Fibroblast of lung (primary cell): ENCODE data around the gene ZFP14. TPM values are rescaled to one million over a fixed set of nuclear protein-coding genes. Genes with fewer than 3 reads are reported as not detected.
A peak's percentile ranks its signal among the peaks of the same experiment; 100 is the strongest.

Experiments used
- DNase-seq, 2 donors: peaks; one replicate each; pipeline versions ENCODE4 v3.0.0 to v3.0.0-alpha.2; 2010; ENCODE audit warnings: low read depth in 2 of 2
- H2AFZ ChIP-seq: 2 replicates; pipeline ENCODE4 v1.5.1; 2012; ENCODE audit warnings: low read length, control low read depth, inconsistent platforms
- H3K27ac ChIP-seq: 2 replicates; pipeline ENCODE4 v1.5.1; 2011; ENCODE audit warnings: low read length, control low read depth; ENCODE audit not compliant: insufficient read depth
- H3K27me3 ChIP-seq: 2 replicates; pipeline ENCODE4 v1.5.1; 2011; ENCODE audit warnings: mild to moderate bottlenecking, low read length; ENCODE audit not compliant: control insufficient read depth, insufficient read depth
- H3K36me3 ChIP-seq: 2 replicates; pipeline ENCODE4 v1.5.1; 2011; ENCODE audit warnings: low read length; ENCODE audit not compliant: control insufficient read depth, insufficient read depth
- H3K4me1 ChIP-seq: 2 replicates; pipeline ENCODE4 v1.5.1; 2011; ENCODE audit warnings: low read length; ENCODE audit not compliant: control insufficient read depth, insufficient read depth; ENCODE audit errors: extremely low read depth
- H3K4me2 ChIP-seq: 2 replicates; pipeline ENCODE4 v1.5.1; 2011; ENCODE audit warnings: low read length, control low read depth; ENCODE audit not compliant: insufficient read depth; ENCODE audit errors: extremely low read depth
- H3K4me3 ChIP-seq, 4 experiments: fragments of 200-600 bp in 1 of 4; sonication (generic) in 1 of 4; replicated peaks in 1 of 4; 2 replicates each; pipeline ENCODE4 v1.5.1; 2011 to 2016; ENCODE audit warnings: low read length in 4 of 4, low read depth in 3 of 4, mild to moderate bottlenecking in 3 of 4, control low read depth in 2 of 4, inconsistent platforms in 1 of 4, mixed read lengths in 1 of 4; ENCODE audit not compliant: insufficient read depth in 1 of 4; ENCODE audit errors: control extremely low read depth in 1 of 4
- H3K79me2 ChIP-seq: 2 replicates; pipeline ENCODE4 v1.5.1; 2012; ENCODE audit warnings: mild to moderate bottlenecking, low read length, inconsistent platforms; ENCODE audit not compliant: control insufficient read depth, insufficient read depth
- H3K9ac ChIP-seq: 2 replicates; pipeline ENCODE4 v1.5.1; 2011; ENCODE audit warnings: mild to moderate bottlenecking, low read length, control low read depth; ENCODE audit not compliant: insufficient read depth
- H3K9me3 ChIP-seq: 2 replicates; pipeline ENCODE4 v1.5.1; 2012; ENCODE audit warnings: low read depth, low read length; ENCODE audit not compliant: control insufficient read depth, insufficient read depth
- H4K20me1 ChIP-seq: 2 replicates; pipeline ENCODE4 v1.5.1; 2011; ENCODE audit warnings: low read length; ENCODE audit not compliant: control insufficient read depth, insufficient read depth; ENCODE audit errors: extremely low read depth
- EZH2 ChIP-seq: IDR thresholded peaks from 2 replicates; pipeline ENCODE4 v1.5.1; 2012; ENCODE audit warnings: low read length, control low read depth, mild to moderate bottlenecking; ENCODE audit errors: missing control alignments
- polyA minus RNA-seq: library from RNA; depleted of rRNA, polyadenylated mRNA; stranded (reverse); fragments of >200 nt; gene quantifications from 2 replicates; pipeline ENCODE4 v1.2.3, GENCODE V29; 2011; ENCODE audit warnings: low replicate concordance
- polyA plus RNA-seq, 2 donors: library from polyadenylated mRNA; depleted of rRNA in 1 of 2; stranded (reverse) in 1 of 2; unstranded in 1 of 2; fragments of >200 nt; gene quantifications; 2 replicates each; pipeline ENCODE4 v1.2.1, GENCODE V29; 2011 to 2012; ENCODE audit warnings: missing spikeins in 1 of 2
- total RNA-seq: library from RNA; depleted of rRNA; stranded (reverse); fragments of >200 nt; gene quantifications from 2 replicates; pipeline ENCODE4 v1.2.1, GENCODE V29; 2014
- TF ChIP-seq, protein P1 (sequence below), 2 donors: IDR thresholded peaks in 1 of 2; conservative IDR thresholded peaks in 1 of 2; 1 replicate in 1 of 2; 2 replicates in 1 of 2; pipeline ENCODE4 v1.5.1; 2011 to 2012; ENCODE audit warnings: low read length in 2 of 2, control low read depth in 1 of 2, inconsistent platforms in 1 of 2, low read depth in 1 of 2, mild to moderate bottlenecking in 1 of 2

Gene ZFP14
- total RNA-seq (6.4 and 8.1 TPM in 2 replicates), polyA plus RNA-seq (0.88 and 1.2 TPM in 2 replicates), polyA minus RNA-seq (0.43 and 0.59 TPM in 2 replicates)
- 1.1 and 1.8 TPM in 2 replicates for polyA plus RNA-seq (2012)

DNA sequence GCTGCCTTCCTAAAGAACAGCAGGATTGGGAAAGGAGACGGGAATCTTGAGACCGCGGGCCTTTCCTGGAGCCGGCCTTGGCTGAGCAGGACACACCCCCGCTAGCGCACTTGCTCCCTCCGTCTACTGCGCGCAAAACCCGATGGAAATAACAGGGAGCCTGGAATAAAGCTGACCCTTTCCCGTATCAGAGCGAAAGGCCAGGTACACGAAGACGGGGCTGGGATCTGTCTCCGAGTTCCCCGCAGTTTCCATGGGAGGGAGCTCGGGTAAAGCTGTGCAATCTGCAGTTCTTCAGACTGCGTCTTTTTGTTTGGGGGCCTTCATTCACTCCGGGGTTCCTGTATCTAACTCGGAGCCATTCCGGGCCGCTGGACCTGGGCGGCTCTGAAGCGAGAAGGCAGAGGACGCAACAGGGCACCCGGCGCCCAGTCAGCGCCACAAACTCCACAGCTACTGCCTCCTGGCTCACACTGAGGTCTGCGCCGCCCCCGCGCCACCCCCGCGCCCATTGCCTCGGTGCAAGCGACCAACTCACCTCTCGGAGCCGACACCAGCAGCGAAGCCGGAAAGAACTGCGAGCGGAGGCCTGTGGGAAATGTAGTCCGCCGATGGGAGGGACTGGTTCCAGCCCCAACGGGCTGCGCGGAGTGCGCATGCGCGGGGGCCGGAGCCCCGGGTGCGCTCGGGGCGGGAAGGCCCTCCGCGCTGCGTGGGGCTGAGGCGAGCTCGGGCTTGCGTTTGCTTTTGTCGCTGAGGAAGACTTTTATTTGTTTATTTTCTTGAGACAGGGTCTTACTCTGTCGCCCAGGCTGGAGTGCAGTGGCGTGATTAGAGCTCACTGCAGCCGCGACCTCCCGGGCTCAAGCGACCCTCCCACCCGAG lies at the start of gene ZFP14:
Gene ZFP14, minus strand, starts transcription at position 577 of the 885 bp plus-strand sequence. CDS start 11,309 bp downstream, outside the sequence.
- Histone ChIP-seq H3K27ac (peak within 1 kb of the TSS; percentile 67), H3K9me3 (no peaks in the 10 kb centered on the region)

DNA sequence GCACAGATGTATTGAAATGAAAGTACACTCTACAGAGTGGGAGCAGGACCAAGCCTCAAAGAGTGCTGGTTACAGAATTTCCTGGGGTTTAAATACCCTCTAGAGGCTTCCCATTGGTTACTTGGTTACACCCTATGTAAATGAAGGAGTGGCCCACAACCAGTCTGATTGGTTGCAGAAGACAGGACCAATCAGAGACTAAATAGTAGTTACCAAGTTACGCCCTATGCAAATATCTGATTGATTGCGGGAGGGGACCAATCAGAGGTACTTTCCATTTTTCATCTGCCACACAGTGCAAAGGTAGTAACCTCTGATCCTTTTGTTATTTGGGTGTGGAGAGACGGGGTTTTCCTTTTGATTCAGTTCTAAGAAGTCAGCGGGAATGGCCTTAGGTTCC lies 44.9 kb upstream of the ZFP14 start:
- no peaks in the 10 kb centered on the region for H3K9me3 ChIP-seq
- no peak overlapping the region for H3K9ac ChIP-seq
- no peaks in the 10 kb centered on the region for H3K27me3 ChIP-seq
- H3K4me3 ChIP-seq, result no peak overlapping the region
- no peaks in the 10 kb centered on the region for H3K36me3 ChIP-seq
- H4K20me1 ChIP-seq, result no peaks in the 10 kb centered on the region
- no peak overlapping the region for H2AFZ ChIP-seq
- no peak overlapping the region for H3K27ac ChIP-seq
- no peak for DNase-seq
- TF ChIP-seq, protein P1, sequence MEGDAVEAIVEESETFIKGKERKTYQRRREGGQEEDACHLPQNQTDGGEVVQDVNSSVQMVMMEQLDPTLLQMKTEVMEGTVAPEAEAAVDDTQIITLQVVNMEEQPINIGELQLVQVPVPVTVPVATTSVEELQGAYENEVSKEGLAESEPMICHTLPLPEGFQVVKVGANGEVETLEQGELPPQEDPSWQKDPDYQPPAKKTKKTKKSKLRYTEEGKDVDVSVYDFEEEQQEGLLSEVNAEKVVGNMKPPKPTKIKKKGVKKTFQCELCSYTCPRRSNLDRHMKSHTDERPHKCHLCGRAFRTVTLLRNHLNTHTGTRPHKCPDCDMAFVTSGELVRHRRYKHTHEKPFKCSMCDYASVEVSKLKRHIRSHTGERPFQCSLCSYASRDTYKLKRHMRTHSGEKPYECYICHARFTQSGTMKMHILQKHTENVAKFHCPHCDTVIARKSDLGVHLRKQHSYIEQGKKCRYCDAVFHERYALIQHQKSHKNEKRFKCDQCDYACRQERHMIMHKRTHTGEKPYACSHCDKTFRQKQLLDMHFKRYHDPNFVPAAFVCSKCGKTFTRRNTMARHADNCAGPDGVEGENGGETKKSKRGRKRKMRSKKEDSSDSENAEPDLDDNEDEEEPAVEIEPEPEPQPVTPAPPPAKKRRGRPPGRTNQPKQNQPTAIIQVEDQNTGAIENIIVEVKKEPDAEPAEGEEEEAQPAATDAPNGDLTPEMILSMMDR (conservative IDR thresholded peaks at IDR 0.05 in 1 of 2, IDR thresholded peaks at IDR 0.05 in 1 of 2; ENCODE audit: low read depth in 1 of 2, low read length in 2 of 2), result no peak
- TF ChIP-seq EZH2, result no peak
- H3K4me1 ChIP-seq, result no peaks in the 10 kb centered on the region
- no peaks in the 10 kb centered on the region for H3K79me2 ChIP-seq
- no peak overlapping the region for H3K4me2 ChIP-seq

More for the DNA sequence above, at the start of gene ZFP14:
- peak; percentile 91 to 92 for DNase-seq
- peak within 1 kb of the TSS; percentile 36 to 92 (median 59) for H3K4me3 ChIP-seq
- H3K4me2 ChIP-seq, result peak within 1 kb of the TSS; percentile 84
- H3K9ac ChIP-seq, result peak within 1 kb of the TSS; percentile 85
- no peaks in the 10 kb centered on the region for H3K79me2 ChIP-seq
- H2AFZ ChIP-seq, result peak within 1 kb of the TSS; percentile 90
- no peaks in the 10 kb centered on the region for H3K4me1 ChIP-seq
- no peaks in the 10 kb centered on the region for H3K27me3 ChIP-seq
- TF ChIP-seq, protein P1 (conservative IDR thresholded peaks at IDR 0.05 in 1 of 2, IDR thresholded peaks at IDR 0.05 in 1 of 2; ENCODE audit: low read depth in 1 of 2, low read length in 2 of 2), result peak in 1 of 2 donors; percentile 37
- TF ChIP-seq EZH2, result no peak
- H4K20me1 ChIP-seq, result no peaks in the 10 kb centered on the region
- H3K36me3 ChIP-seq, result no peaks in the 10 kb centered on the region

- Histone ChIP-seq H4K20me1 (no peaks in the 10 kb centered on the region), H3K27ac (no peak overlapping the region), H3K79me2 (peaks cover 10% of the 10 kb centered on the region), H3K4me2 (peak overlapping the region; percentile 60), H3K27me3 (no peaks in the 10 kb centered on the region), H2AFZ (peak overlapping the region; percentile 22), H3K4me3 (peak overlapping the region; percentile 10 to 56 (median 44)), H3K9ac (peak overlapping the region; percentile 5), H3K9me3 (no peaks in the 10 kb centered on the region), H3K36me3 (no peaks in the 10 kb centered on the region), H3K4me1 (no peaks in the 10 kb centered on the region)
- TF ChIP-seq, protein P1 (conservative IDR thresholded peaks at IDR 0.05 in 1 of 2, IDR thresholded peaks at IDR 0.05 in 1 of 2; ENCODE audit: low read depth in 1 of 2, low read length in 2 of 2), result no peak
- TF ChIP-seq EZH2, result no peak
- peak in 1 of 2 donors; percentile 24 for DNase-seq
Observed at GRCh38 chr19:36421749-36422481, 42.9 kb upstream of the ZFP14 start.
